ENCODE results near the gene PCBD1.

The PCBD1 gene

DNA sequence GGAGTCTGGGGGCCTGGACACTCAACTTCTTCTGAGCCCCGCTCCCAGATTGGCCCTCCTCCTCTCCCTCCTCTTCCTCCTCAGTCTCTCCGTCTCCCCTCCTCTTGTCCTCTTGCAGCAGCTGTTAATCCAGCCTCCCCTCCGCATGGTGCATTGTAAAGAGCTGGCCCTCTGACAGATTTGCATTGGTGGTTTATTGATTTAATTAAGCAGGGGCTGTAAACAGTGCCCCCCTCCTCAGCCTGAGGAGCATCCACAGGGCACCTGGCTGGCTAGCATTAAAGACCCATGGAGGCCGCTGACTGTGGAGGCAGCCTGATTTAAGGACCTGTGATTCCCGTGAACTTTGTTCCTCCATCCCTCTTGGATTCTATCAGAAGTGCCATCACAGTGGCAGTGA lies 28.9 kb upstream of the PCBD1 start:
- DNase-seq (ENCODE audit: low spot score): no peak

DNA sequence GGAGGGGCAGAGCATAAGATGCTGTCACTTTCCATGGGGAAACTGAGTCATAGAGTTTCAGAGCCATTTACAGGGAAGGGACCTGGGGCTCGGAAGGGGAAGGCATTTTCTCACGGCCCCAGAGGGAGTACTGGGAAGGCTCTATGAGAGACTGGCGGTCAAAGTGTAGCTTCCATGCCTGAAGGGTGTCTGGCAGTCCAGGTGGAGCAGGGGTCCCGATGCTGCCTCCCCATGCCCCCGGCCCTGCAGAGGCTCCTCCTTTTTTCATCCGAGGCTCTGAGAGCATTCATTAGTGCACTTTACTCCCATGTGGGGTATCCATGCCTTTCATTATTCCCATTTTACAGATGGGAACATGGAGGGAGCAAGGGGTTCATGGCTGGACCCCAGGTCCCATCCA lies 27.9 kb upstream of the PCBD1 start:
- no peak for DNase-seq (ENCODE audit: low spot score)

DNA sequence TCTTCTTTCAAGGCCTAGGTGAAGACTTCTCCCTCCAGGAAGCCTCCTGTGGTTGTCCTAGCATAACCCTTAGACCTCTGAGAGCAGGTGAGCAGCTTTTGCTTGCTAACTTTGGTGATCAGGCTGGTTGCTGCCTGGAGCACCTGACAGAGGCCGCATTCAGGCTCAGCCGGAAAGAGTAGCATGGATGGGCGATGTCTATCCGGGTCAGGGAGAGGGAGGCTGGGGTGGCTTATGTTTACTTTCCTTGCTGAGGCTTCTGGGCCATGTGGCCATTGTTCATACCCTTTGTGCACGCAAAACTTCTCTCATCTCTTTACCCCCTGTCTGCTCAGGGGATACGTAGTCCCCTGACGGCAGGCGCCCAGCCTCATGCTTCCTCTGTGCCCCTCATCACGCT lies 27.4 kb upstream of the PCBD1 start:
- no peak for DNase-seq (ENCODE audit: low spot score)

GRCh38 chr10:70915206-70915605 lies 26.8 kb upstream of the PCBD1 start:
- no peak for DNase-seq (ENCODE audit: low spot score)

DNA sequence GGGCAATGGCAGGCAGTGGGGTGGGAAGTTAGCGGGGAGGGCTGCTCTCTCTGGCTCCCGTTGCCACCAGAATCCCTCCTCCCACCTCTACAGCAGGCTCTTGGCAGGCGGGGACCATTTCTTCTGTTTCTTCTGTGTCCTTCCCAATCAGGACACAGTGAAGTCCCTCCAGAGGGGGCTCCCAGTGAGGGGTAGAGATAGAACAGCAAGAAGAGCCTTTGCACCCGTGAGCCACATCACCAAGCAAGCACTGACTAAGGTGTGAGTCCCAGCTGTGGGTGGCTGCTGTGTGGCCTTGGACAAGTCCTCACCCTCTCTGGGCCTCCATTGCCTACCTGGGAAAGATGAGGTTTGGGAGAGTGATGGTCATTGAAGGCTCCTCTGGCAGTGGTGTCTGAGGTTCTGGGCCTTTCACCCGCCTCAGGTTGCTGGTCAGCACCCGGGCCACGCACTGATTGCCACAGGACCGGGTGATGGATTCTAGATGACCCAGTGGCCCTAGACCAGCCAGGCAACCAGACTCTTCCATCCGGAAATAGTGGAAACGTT lies 26.0 kb upstream of the PCBD1 start:
- no peak for DNase-seq (ENCODE audit: low spot score)

GRCh38 chr10:70913893-70914240 lies 25.5 kb upstream of the PCBD1 start:
- no peak for DNase-seq (ENCODE audit: low spot score)

DNA sequence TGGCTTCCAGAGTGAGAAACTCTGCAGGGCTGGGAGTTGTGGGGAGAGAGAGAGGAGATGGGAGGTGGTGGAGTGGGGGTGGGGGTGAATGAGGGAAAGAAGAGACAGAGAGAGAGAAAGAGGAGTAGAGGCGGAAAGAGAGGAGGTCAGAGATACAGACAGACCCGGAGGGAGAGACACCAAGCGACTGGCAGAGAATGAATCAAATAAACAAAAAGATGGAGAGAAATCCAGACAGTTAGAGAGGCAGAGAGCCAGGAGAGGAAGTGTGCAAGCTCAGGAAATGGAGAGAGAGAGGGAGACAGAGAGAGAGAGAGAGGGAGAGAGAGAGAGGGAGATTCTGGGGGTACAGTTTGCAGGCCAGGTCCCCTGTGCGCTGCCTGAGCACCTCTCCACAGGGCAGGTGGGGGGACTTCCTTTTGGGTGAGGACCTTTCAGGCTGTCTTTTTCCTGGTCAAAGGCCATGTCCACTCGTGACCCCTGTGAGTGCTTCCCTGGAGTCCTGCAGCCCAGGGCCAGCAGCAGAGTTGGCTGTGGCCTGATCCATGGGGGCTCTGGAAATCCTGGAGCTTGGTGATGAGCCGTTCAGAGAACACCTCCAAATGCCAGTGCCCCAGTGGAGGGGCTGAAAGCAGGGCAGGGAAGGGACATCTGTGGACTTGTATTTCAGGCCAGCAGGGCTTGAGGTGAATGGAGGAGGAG lies 25.0 kb upstream of the PCBD1 start:
- no peak for DNase-seq (ENCODE audit: low spot score)

DNA sequence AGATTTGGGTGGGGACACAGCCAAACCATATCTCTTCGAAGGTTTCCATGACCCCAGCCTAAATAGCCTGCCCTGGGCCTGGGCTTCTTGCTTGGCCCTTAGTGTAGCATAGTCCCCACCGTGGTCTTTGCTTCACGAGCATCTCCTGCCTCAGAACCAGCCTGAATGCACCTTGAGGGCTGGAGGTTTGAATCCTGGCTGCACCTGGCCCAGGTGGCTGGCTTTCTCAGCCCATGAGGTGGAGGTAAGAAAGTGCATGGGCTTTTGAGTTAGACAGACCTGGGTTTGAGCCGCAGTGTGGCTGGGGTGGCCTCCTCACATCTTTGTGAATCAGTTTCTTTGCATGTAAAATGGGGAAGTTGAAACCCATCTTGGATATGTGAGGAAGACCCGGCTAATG lies 24.2 kb upstream of the PCBD1 start:
- DNase-seq (ENCODE audit: low spot score): no peak

DNA sequence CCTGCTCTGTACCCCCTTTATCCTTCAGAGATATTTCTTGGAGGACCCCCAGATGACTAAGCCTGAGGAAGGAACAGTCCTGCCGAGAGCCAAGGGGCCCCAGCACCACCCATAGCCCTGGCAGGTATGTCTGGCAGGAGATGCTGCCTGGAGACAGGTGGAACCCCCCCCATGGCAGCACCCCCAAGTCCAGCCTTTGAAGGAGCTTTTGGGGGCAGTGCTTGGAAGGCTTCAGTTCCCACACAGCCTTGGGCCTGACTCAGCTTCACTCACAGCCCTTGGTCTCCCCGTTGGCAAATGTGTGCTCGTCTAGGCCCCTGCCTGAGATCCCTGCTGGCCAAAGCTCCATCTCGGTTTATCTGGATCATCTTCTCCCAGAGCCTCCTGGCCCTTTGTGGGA lies 23.0 kb upstream of the PCBD1 start:
- no peak for DNase-seq (ENCODE audit: low spot score)

- DNase-seq (ENCODE audit: low spot score): no peak
These were observed 22.3 kb upstream of the PCBD1 start for GRCh38 chr10:70910486-70911341.

- no peak for DNase-seq (ENCODE audit: low spot score)
These were observed 21.1 kb upstream of the PCBD1 start for GRCh38 chr10:70909326-70909935.

DNA sequence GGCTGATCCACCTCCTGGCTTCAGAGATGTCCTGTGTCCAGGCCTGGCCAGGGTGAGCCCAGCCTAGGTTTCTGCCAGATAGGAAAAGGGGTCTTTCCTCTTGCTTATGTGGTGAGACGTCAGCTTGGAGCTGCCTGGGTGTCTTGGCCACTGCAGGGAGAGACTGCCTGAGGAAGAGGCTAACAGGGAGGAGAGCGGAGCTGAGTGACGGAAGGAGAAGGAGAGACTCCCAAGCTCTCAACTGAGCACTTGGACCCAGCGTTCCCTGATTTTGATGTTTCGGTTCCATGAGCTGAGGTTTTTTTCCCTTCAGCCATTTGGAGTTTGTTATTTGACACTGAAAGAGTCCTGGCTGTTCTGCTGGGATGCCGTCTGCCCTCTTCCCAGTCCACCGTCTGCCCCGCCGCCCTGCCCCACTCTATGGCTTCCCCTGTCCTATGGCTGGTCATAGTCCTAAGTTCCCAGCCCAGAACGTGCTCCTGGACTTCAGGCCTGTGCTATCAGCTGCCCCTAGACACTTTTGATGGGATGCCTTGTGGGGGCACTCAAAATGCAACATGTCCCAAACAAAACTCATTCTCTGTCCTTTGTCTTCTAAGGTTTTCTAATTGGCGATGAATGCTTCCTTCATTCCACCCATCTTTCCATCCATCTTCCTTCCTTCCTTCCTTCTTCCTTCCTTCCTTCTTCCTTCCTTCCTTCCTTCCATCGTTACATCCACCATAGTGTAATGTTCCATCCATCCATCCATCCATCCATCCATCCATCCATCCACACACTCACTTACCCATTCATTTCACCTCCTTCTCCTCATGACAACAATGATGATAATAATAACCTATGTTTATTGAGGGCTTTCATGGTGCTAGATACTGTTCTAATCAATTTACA lies 20.3 kb upstream of the PCBD1 start:
- DNase-seq (ENCODE audit: low spot score): no peak

DNA sequence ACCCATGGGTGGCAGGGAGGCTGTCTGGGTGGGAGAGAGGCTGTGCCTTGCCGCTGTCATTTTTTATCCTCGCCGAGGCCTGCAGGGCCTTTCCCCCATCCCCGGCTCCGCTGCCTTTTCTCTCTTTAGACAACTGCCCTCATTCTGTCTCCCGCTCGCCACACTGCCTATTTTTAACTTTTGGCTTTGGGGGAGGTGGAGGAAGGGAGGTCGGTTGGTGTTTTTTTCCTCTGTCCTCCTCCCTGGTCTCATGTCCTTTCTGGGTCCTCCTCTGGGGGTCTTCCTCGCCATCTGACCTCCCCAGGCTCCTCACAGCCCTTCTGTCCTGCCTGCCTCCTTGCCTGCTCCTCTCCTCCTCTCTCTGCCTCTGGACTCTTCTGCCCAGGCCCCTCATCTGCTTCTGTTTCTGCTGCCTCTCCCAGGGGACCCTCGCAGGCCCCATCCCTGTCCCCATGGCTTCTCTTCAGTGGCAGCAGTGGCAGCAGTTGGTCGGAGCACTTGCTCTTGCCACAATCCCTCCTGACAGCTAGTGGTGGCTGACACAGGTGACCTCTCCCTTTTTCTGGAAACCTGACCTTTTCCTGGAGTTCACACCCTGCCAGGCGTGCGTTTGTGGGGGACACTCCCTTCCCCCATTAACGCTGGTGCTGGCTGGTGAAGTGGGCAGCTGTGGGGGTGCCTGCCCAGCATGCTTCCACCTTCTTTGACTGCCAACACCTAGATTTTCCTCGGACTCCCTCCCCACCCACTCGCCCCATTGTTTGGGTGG lies 19.5 kb upstream of the PCBD1 start:
- no peak for DNase-seq (ENCODE audit: low spot score)

- DNase-seq (ENCODE audit: low spot score): no peak
These were observed 18.7 kb upstream of the PCBD1 start for GRCh38 chr10:70906953-70907636.

DNA sequence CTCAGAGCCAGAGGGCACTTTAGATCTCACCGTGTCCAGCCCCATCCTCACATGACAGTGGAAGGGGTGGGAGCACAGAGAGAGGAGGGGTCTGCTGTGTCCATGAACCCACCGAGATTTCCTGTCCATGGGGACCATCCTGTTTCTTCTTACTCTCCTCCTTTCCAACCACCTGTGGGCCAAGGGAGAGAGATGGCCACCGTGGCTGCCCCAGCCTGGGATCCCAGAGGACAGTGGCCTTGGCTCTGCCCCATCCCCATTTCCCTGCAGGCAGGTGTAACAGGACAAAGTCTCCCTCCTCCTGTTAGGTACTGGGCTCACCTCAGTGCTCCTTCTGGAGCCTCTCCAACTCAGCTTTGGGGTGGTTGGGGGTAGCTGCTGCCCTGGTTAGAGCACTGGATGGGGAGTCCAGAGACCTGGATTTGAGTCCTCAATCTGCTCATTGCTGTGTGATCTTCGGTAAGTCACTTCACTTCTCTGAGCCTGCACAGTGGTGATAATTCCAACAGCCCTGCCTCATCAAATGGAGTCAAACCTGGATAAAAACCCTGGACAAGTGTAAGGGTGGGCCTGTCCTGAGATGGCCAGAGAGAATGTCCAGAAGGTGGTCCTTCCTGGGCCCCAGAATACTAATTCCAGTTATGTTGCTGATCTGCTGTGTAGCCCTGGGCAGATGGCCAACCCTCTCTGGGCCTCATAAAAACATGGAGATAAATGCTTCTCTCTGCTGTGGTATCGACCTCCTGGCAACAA lies 17.8 kb upstream of the PCBD1 start:
- no peak for DNase-seq (ENCODE audit: low spot score)

DNA sequence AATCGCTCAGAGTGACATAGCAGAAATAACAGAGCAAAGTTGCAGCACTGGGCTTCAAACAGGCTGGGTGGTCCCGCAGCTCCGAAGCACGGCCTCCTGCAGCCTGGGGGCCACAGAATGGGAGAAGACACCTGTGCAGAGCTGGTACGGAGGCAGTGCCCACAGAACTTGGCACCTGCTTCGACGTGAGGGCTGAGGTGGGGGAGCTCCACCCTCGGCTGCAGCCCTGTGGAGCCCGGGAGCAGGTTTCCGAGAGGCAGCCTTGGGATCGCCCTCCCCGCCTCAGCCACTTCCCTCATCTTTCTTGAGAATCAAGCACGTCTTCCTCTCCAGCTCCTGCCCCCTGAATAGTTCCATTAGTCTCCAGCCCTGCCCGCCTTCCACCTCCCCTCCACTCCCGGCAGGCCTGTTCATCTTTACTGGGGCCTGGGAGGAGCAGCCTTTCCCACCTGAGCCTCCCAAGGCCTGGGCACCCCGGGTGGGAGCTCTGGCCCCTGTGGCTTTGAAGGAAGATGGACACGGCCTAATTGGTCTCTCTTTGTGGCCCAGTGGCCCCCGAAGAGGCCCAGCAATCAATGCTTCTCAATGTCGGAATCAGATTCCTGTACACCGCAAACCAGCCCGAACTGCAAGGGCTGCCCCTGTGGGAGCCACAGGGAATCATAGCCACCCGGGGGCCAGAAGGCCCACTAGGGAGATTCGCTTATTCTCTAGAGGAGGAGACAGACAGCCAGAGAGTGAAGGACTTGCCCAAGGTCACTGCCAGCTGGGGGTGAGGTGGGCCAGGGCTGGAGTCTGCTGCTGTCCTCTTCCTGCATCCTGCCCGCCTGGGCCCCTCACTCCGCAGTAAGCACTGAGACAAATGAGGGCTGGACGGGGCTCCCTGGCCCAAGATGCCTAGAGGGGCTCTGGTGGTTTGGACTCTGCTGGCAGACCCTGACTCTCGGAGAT lies 17.0 kb upstream of the PCBD1 start:
- peak; percentile 15 for DNase-seq (ENCODE audit: low spot score)

DNA sequence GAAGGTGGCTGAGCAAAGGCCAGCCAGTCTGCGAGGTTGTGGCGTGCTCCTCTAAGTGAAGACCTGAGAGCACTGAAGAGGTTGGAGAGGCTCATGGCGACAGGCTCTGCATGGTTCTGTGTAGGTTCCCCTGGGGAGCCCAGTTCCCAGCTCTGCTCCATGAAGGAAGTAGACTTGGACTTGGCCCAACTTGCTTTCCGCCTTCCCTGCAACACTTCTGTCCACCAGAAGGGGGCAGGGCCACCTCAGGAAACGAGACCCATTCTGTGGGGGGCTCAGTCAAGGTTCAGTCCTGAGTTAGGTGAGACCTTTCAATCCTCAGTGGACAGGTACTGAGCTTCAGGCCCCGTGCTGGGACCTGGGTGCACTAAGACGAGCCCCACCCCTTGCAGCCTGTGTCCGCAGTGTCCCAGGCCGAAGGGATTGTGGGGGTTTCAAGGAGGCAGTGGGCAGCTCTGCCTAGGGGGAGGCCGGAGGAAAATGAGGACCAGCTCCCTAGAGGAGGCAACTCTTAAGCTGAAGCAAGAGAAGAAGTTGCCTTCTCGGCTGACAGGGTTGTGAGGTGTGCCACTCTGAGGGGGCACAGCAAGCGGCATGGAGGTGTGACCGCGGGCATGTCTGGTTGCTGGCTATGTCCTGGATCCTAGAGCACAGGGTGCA lies 15.0 kb upstream of the PCBD1 start:
- DNase-seq (ENCODE audit: low spot score): peak; percentile 87

DNA sequence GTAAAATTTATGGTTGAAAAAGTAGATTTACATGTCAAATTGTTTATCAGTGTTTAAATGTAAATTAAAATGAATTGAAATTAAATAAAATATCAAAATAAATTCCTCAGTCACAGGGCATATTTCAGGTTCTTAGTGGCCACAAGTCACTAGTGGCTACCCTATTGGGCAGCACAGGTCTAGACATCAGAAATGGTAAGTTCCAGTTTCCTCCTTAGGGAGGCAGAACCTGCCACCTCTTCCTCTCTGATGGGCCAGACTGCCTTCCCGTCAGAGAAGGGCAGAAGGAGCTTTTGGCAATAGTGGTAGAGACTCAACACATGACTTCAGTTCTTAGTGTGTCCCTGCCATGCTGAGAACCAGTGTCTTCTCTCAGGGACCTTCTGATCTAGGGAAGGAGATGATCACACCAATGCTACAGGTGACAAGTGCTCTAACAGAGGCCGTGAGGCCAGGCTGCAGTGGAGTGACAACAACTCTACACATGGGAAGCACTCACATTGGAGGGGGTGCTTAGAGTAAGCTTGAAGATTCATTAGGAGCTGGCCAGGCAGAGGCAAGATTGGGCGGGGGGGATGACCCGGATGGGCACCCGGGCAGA lies 14.4 kb upstream of the PCBD1 start:
- peak; percentile 16 for DNase-seq (ENCODE audit: low spot score)

Data from iPS-NIHi11 (cell line).